Activated B cell treated with CpG ODN at 0.5 μM for 24 hours (primary cell): ENCODE measurements around the gene EHBP1. TPM values are rescaled to one million over a fixed set of nuclear protein-coding genes. Genes with fewer than 3 reads are reported as not detected.

Experiments used
- ATAC-seq: fragments of 200-7000 bp; cut with Tn5 transposase; one replicate; pipeline ENCODE4 v1.10.0; 2021; ENCODE audit warnings: low read depth, mild to moderate bottlenecking, moderate library complexity
- CTCF ChIA-PET: fragments of 350-600 bp; sonication (Branson Sonifier 250); formaldehyde crosslinking; loops from one replicate; lab custom pipeline; 2021; ENCODE audit warnings: antibody characterized with exemption; lab: Charles Lee
- POLR2A ChIA-PET: fragments of 350-600 bp; sonication (Branson Sonifier 250); formaldehyde crosslinking; loops from one replicate; lab custom pipeline; 2021; ENCODE audit warnings: antibody characterized with exemption; lab: Charles Lee
- DNase-seq: peaks from one replicate; pipeline ENCODE4 v3.0.0; 2022
- H3K27ac Mint-ChIP-seq: one replicate; pipeline ENCODE4 v1.8.0; 2020; ENCODE audit warnings: mixed read lengths
- H3K27me3 Mint-ChIP-seq: one replicate; pipeline ENCODE4 v1.8.0; 2021; ENCODE audit warnings: mixed read lengths
- H3K36me3 Mint-ChIP-seq: one replicate; pipeline ENCODE4 v1.8.0; 2021; ENCODE audit warnings: low read depth, mixed read lengths
- H3K4me1 Mint-ChIP-seq: one replicate; pipeline ENCODE4 v1.8.0; 2021; ENCODE audit warnings: mixed read lengths
- H3K4me3 Mint-ChIP-seq: one replicate; pipeline ENCODE4 v1.8.0; 2020; ENCODE audit warnings: mild to moderate bottlenecking, mixed read lengths
- H3K9me3 Mint-ChIP-seq: one replicate; pipeline ENCODE4 v1.8.0; 2020; ENCODE audit warnings: mixed read lengths
- CTCF ChIP-seq: fragments of 200-600 bp; IDR thresholded peaks from one replicate; pipeline ENCODE4 v1.8.0; 2022; ENCODE audit warnings: antibody characterized with exemption, mild to moderate bottlenecking
- intact Hi-C: fragments of 100-400 bp; cut with micrococcal nuclease; formaldehyde crosslinking; loops from one replicate; pipeline ENCODE4 v1.15.1; 2024
- total RNA-seq: library from RNA; stranded (reverse); gene quantifications from 2 replicates; pipeline ENCODE4 v1.2.3, GENCODE V29; 2022

Gene EHBP1
- total RNA-seq, 1 donor from 2014 or later: 24.0 TPM

GRCh38 chr2:62994206-62994605 is 288.7 kb downstream of the EHBP1 start:
- no peaks in the 10 kb centered on the region for H3K4me1 Mint-ChIP-seq
- intact Hi-C loops: no loop called here
- no peak for DNase-seq
- ChIA-PET POLR2A (no interaction called here), CTCF (no interaction called here)
- no peaks in the 10 kb centered on the region for H3K27me3 Mint-ChIP-seq
- no peak for ATAC-seq
- no peaks in the 10 kb centered on the region for H3K9me3 Mint-ChIP-seq
- no peak overlapping the region for H3K4me3 Mint-ChIP-seq
- no peak overlapping the region for H3K27ac Mint-ChIP-seq
- no peak for TF ChIP-seq CTCF
- H3K36me3 Mint-ChIP-seq: peaks cover 30% of the 10 kb centered on the region

- H3K4me3 Mint-ChIP-seq: no peak overlapping the region
- H3K4me1 Mint-ChIP-seq: no peaks in the 10 kb centered on the region
- ChIA-PET POLR2A (no interaction called here), CTCF (no interaction called here)
- TF ChIP-seq CTCF: no peak
- H3K36me3 Mint-ChIP-seq: peaks cover 41% of the 10 kb centered on the region
- DNase-seq (no peak), ATAC-seq (no peak)
- H3K27ac Mint-ChIP-seq: no peak overlapping the region
- no peaks in the 10 kb centered on the region for H3K9me3 Mint-ChIP-seq
- no peaks in the 10 kb centered on the region for H3K27me3 Mint-ChIP-seq
- intact Hi-C loops: no loop called here
Observed at GRCh38 chr2:62996534-62997186, 291.1 kb downstream of the EHBP1 start.

- Mint-ChIP-seq H3K9me3 (no peaks in the 10 kb centered on the region), H3K4me3 (no peak overlapping the region), H3K27ac (no peak overlapping the region), H3K27me3 (no peaks in the 10 kb centered on the region), H3K36me3 (peaks cover 39% of the 10 kb centered on the region), H3K4me1 (no peaks in the 10 kb centered on the region)
- intact Hi-C loops: no loop called here
- ChIA-PET CTCF (no interaction called here), POLR2A (no interaction called here)
- no peak for TF ChIP-seq CTCF
- no peak for ATAC-seq
- no peak for DNase-seq
Observed at GRCh38 chr2:62998949-62999348, 293.4 kb downstream of the EHBP1 start.

DNA sequence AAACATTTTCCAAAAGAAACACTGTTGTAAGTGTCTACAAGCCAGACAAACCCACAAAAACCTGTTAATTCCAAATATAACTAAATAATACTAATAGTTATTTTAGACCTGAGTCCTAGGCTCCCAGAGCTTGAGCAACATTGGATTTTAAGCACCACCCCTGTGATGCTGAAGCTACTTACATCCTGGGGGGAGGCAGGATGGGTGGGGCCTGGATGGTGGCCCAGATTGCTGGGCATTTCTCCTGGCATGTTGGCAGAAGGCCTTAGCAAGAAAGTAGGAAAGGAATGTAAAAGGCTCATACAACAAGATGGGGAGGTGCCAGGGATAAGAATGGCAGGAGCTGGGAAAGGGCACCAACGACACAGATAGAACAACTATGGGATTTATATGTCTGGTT is 294.4 kb downstream of the EHBP1 start:
- intact Hi-C loops: no loop called here
- Mint-ChIP-seq H3K36me3 (peaks cover 40% of the 10 kb centered on the region), H3K4me1 (no peaks in the 10 kb centered on the region), H3K4me3 (no peak overlapping the region), H3K9me3 (no peaks in the 10 kb centered on the region), H3K27ac (no peak overlapping the region), H3K27me3 (no peaks in the 10 kb centered on the region)
- CTCF ChIA-PET: no interaction called here
- DNase-seq (no peak), ATAC-seq (no peak)
- TF ChIP-seq CTCF: no peak
- POLR2A ChIA-PET: no interaction called here

- ATAC-seq: no peak
- intact Hi-C loops: no loop called here
- no peak for DNase-seq
- peaks cover 43% of the 10 kb centered on the region for H3K36me3 Mint-ChIP-seq
- H3K27me3 Mint-ChIP-seq: no peaks in the 10 kb centered on the region
- TF ChIP-seq CTCF: no peak
- H3K9me3 Mint-ChIP-seq: no peaks in the 10 kb centered on the region
- no peaks in the 10 kb centered on the region for H3K4me1 Mint-ChIP-seq
- ChIA-PET CTCF (no interaction called here), POLR2A (no interaction called here)
- H3K27ac Mint-ChIP-seq: no peak overlapping the region
- H3K4me3 Mint-ChIP-seq: no peak overlapping the region
Observed at GRCh38 chr2:63000801-63001200, 295.3 kb downstream of the EHBP1 start.
